GM23248 (cell line): ENCODE measurements around the gene SOX8.

Experiments
- EZH2 ChIP-seq: fragments of 200-600 bp; sonication (generic); IDR thresholded peaks from 2 replicates; pipeline ENCODE4 v1.6.1; 2018; ENCODE audit warnings: antibody characterized with exemption, mild to moderate bottlenecking; ENCODE audit not compliant: insufficient read depth, poor library complexity, severe bottlenecking
- EZH2phosphoT487 ChIP-seq: fragments of 200-600 bp; sonication (generic); IDR thresholded peaks from 2 replicates; pipeline ENCODE4 v1.6.1; 2018; ENCODE audit warnings: antibody characterized with exemption, moderate library complexity, mild to moderate bottlenecking, low read depth; ENCODE audit not compliant: insufficient read depth

- no peak for TF ChIP-seq EZH2
- no peak for TF ChIP-seq EZH2phosphoT487
Measured at GRCh38 chr16:934178-934577, 47.4 kb upstream of the SOX8 start.
